GM21723 (cell line): ENCODE measurements around the gene GSK3A.
A peak's percentile ranks its signal among the peaks of the same experiment; 100 is the strongest.
"Not testable (repeated sequence)": the region's sequence is repeated elsewhere in the genome, so short reads cannot be mapped to it uniquely, and the experiment has no call there.

ENCODE experiments used
- ATAC-seq: cut with Tn5 transposase; IDR thresholded peaks from one replicate; pipeline ENCODE4 v1.9.1; 2021; ENCODE audit warnings: mild to moderate bottlenecking, moderate library complexity; ENCODE audit not compliant: unreplicated experiment

GSK3A gene

DNA sequence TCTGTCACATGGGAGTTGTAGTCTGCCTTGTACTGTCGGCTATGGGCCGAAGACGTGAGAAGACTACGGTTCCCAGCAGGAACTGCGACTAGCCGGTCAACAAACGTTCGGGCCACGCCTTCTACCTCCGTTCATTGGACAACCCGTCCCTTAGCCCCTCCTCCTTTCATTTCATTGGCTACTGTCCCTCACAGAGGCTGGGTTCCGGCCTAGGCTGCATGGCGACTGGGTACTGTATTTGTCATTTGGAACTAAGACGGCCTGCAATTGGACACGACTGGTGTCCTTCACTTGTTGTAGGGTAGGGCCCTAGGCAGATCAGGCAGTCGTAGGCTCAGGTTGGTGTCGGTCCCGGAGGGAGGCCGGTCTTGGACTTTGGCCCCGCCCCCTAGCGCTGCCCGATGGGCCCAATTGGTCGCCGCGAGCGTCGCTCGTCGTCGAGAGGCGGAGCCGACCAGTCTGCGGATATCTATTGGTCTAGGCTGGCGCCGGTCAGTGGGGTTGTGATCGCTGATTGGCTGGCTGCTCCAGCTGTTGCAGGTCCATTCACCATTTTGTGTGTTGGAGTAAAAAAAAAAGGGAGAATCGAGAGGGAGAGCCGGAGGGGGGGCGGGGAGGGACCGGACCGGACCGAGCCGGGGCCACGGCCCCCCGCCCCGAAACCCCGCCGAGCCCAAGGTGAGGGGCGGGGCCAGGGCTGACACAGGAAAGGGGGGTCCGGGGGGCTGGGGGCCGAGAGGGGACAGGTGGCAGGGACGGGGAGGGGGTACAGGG is 26.5 kb upstream of the GSK3A start, which contains the start of gene CIC:
CIC (plus strand) TSS at position 549 of the 774 bp plus-strand sequence. CDS start 2,532 bp downstream, outside the sequence.
- peak; percentile 79 for ATAC-seq

DNA sequence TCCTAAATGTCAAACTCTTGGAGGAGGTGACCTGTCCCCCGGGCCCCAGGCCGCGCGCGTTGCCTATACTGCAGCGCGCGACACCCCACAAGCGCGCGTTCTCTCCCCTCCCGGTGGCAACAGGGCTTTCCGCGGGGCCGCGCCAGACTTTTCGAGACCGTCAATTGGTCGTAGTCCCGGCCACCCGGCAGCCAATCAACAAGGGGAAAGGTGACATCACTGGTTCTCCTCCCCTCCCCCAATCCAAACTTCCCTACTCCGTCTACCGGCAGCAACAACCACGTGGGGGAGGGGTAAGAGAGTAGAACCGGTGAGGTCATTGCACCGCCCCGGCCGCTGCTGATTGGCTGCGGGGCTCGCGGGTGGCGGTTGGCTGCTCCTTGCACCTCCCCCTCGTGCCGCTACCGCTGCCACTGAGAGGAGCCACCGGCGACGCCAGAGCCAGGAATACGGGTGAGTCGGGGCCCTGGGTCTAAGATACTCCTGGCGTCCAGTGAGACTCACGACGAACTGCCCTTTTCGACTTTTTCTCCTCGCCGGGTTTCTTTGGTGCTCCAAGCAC is 25.8 kb upstream of the GSK3A start:
- ATAC-seq, result peak; percentile 61

DNA sequence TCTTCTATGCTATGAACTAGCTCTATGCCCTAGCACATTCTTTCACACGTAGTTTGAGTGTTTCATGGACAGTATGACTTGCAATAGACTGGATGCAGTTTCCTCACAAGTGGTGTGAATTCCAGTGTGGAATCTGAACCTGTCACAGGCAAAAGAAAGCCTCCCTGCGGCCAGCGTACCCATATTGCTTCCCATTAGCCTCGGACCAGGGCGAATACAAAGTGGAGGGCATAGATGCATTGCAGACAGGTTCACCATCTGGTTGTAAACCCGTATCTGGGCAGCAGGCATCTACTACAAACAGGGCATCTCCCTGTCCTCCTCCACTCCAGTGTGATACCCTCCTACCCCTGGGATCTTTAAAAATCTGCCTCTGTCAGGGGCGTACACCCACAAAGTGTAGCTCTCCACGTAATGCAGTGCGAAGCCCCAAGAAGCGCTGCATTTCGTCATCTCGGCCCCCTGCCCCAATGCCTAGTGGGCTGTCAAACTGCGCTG is 25.3 kb upstream of the GSK3A start:
- no peak for ATAC-seq

DNA sequence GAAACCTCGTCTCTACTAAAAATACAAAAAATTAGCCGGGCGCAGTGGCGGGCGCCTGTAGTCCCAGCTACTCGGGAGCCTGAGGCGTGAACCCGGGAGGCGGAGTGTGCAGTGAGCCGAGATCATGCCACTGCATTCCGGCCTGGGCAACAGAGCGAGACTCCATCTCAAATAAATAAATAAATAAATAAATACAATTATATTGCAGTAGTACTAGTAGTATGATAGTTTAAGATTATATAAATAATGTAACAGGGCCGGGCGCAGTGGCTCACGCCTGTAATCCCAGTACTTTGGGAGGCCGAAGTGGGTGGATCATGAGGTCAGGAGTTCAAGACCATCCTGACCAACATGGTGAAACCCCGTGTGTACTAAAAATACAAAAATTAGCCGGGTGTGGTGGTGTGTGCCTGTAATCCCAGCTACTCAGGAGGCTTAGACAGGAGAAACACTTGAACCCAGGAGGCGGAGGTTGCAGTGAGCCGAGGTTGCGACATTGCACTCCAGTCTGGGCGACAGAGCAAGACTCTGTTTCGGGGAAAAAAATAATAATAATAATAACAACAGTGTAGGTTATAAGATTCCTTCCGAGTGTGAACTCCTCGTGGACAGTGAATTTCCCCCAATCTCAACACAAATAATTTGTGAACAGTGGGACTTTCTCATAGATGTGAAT is 24.7 kb upstream of the GSK3A start:
- not testable (repeated sequence) for ATAC-seq

DNA sequence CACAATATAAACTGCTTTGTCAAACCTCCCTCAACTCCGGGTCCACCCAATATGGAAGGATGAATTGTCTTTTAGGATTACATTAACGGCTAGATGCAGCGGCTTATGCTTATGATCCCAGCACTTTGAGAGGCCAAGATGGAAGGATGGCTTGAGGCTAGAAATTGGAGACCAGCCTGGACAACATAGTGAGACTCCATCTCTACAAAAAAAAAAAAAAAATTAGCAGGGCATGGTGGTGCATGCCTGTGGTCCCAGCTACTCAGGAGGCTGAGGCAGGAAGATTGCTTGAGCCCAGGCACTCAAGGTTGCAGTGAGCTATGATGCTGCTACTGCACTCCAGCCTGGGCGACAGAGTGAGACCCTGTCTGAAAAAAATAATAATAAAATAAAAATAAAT is 23.7 kb upstream of the GSK3A start:
- ATAC-seq, result not testable (repeated sequence)

DNA sequence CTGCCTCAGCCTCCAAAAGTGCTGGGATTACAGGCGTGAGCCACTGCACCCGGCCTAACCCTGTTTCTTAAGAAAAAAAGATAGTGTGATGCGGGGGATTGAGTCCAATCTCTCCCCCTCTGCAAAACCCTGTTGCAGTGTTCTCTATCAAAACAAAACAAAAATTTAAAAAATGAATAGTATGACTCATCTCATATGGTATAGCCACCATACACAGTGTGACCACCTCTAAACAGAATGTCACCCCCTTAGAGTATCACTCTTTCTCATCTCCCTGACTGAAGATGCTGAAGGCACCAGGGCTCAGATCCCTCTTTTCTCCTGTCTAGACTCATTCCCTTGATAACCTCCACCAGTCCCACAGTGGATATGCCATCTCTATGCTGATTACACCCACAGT is 19.4 kb upstream of the GSK3A start:
- ATAC-seq, result no peak

DNA sequence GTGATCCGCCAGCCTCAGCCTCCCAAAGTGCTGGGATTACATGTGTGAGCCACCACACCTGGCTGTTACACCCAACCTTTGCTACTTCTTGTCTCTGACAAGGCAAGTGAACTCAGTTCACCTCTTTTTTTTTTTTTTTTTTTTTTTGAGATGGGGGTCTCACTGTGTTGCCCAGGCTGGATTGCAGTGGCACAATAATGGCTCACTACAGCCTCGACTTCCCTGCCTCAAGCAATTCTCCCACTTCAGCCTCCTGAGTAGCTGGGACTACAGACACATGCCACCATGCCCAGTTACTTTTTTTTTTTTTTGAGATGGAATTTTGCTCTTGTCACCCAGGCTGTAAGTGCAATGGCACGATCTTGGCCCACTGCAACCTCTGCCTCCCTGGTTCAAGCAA is 15.4 kb upstream of the GSK3A start:
- ATAC-seq, result not testable (repeated sequence)

DNA sequence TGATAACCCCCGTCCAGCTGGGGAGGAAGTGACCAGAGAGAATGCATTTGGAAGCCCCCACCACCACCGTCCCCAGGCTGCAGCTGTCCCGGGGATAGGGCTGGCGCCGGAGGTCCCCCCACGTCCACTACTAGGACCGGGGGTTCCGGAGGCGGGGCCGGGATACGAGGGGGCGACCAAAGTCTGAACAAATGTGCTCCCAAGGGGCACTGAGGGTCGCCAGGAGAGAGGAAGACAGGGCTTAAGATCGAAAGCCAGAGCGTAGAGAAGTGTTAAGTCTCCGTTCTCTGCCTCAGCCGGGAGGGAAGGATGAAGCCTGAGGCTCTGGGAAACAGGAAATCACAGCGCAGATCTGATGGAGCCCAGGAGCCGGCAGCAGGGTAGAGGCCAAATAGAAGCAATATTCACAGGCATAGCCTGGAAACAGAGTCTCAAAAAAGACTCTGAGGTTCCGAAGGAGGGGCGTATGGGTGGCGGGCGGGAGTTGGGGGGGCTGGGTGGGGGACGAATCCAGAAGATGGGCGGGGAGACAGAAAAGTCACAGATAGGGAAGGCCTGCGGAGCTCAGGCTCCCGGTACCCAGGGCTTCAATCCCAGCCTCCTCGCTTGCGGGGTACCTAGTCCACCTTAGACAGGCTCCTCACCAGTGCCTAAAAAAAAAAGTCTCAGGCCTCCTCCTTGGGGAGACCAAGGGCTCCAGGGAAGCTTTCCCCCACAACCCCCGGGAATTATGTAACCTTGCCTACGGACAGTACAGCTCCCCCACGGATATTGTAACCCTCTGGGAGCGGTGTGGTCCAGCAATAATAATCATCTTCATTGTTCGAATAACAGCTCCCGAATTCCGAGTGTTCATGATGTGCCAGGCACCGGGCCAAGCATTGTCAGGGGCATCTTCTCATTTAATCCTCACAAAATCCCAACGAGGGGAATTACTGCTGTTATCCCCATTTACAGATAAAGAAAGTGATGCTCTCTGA is 13.7 kb upstream of the GSK3A start:
- ATAC-seq, result no peak

DNA sequence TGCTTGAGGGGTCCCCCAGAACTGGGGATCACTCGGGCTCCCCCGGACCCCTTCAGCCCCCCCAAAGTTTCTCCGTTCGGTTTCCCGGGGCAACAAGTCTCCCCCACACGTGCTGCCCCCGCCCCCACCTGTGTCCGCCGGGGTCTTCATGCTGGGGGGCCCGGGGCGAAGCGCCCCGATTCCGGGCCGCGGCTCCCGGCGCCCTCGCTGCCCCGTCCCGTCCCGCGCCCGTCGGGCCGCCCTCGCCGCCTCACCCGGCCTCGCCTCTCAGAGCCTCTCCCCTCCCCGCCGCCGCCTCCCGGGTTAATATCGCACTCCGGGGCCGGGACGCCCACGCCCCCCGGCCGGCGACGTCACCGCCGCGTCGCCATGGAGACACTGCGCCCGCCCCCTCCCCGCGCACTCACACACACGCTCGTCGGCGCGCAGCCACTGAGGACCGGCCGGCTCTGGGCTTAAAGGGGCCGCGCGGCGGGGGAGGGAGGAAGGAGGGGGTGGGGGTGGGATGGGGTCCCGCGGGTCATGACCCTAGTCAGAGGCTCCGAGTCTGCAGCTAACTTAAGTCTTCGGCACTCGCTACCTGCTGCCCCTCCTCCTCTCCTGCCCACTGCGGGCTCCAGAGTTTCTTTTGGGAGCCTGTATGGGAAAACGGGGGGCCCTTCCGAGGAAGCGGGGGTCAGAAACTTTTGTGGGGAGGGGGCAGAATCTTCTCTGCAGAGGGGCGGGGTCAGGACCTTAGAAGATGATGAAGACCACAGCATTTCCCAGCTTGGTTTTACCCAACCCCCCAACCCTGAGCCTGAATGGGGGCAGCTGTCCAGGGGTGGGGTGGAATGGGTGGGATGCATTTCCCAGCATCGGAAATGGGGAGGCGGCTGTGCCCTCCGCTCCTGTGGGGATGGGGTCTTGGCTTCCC is 12.7 kb upstream of the GSK3A start, which contains the start of gene ERF:
ERF (minus strand) TSS at position 279 of the 916 bp plus-strand sequence; CDS start at position 150, 129 bp downstream.
- peak; percentile 48 for ATAC-seq

DNA sequence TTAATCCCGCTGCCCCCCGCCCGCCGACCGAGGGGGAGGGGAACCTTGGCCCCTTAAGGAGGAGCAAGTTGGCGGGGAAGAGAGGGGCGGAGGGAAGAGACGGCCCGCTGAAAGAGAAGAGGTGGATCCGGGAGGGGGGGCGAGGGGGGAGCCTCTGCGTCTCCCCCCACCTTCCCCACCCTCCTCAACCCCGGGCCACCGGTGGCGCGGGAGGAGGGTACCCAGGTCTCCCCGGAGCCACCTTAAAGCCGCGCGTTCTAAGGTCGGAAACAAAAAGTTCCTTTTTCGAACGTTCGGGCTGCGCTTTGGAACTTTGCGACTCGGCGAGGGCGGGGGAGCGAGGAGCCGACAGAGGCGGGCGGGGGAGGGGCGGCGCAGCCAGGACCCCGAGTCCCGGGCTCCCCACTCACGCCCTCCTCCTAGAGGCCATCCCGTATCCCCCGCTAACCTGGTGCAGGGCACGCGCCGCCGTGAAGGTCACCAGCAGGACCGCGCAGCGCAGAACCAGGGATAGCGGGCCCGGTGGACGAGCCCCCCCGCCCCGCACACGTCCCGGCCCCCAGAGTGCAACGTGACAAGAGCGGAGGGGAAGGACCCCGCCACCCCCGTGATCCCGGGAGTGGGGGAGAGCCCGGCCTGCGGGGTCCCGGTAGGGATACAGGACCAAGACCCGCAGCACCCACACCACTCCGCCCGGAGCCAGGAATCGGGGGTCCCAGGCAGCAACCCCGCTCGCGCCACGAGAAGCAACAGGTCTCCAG is 11.9 kb upstream of the GSK3A start:
- ATAC-seq, result peak; percentile 23

DNA sequence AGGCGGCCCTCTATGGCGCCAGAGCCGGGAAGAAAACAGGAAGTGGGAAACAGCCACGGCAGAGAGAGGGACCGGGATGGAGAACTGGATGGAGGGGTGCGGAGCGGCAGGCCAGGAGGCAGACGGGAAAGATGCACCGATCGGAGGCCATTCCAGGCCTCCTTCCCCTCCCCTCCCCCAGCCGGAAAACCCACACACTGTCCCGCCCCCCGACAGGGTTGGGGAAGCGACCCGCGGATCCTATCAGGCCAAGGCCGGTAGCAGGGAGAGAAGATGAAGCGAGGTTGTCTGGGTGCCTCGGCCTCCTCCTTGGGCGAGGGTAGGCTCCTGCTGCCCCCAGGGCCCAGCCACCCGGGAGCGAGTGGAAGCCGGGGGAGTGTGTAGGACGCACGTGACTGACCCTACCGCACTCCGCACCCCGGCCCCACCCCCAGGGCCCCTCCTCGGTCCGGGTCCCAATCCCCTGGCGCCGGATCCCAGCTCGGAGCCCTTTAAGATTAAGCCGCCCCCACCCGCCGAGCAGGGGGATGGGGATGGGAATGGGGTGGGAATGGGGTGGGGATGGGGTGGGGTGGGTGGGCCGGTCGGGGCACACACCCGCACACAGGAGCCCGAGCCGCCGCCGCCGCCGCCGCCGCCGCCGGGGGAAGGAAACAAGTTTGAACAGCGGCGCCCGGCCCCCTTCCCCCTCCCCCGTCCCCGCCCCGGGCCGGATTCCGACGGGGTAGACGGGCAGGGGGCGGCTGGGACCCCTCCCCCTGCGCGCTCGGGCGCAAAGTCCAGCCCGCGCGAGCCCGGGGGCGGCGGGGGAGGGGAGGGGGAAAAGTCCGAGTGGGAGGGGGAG is 11.1 kb upstream of the GSK3A start:
- ATAC-seq, result peak; percentile 7

DNA sequence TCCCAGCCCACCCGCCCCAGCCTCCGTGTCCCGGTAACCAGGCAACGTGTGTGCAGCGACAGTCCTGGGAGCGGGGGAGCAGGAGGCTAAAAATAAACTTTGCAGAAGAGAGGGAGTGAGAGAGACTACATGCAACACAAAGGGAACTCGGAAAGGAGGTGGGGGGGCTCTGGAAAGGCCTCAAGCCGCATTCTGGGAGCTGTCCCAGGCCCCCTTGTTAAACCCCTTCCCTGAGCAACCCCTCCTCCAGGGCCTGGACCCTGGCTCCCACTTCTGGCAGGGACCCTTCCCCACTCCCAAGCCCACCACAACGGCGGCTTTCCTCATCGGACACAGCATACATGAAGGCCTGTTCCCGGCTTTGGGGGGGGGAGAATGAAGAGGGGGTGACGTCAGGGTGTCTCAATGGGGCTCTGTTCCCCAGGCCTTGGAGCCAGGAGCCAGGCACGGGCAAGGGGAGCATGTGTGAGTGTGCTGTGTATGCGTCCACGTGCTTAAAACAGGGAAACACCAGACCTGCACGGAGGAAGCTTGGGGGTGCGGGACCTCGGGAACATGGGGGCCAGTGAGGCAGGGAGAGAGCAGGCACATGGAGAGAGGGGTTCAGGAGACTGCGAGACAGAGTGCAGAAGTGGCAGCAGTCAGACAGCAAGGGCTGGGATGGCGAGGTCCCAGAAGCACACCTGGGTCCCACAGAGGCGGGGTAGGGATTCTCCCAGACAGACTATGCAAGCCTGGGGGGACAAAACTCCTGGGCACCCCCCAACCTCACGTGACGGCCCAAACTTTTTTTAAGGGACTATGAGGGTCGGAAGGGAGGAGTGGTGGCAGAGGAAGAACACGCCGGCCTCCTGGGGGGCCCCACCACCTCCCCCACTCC is 10.2 kb upstream of the GSK3A start:
- no peak for ATAC-seq

DNA sequence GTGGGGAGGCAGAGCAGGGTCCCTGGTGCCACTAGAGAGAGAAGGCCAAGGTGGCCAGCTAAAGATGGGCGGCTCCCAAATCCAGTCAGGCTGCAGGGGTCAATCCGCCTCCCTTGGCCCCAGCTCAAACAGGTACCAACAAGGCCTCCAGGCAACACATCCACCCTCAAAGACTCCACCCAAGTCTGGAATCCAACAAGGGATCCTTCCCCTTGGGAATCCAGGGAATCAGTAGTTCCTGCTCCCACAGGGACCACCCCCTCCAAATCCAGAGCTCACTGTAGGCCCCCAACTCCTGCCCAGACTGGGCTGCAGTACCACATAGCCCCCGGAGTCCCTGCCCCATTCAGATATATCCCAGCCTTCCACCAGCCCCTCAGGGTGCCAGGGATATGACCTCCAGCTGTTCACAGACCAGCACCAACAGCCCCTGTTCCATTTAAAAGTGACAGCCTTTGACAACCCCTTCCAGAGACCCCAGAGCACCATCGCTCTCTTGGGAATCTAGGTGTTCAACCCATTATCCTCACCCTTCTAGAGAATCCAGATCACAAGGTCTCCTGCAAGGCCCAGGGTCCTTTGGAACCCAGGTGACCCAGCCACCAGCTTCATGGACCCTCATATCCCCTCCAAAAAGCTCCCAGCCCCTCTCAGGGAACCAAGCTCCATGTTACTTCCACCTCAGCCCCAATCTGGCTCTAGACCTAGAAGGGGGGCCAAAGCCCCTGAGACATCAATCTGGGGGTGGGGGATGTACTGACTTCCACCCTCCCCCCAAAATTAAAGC is 9.4 kb upstream of the GSK3A start:
- ATAC-seq, result no peak

DNA sequence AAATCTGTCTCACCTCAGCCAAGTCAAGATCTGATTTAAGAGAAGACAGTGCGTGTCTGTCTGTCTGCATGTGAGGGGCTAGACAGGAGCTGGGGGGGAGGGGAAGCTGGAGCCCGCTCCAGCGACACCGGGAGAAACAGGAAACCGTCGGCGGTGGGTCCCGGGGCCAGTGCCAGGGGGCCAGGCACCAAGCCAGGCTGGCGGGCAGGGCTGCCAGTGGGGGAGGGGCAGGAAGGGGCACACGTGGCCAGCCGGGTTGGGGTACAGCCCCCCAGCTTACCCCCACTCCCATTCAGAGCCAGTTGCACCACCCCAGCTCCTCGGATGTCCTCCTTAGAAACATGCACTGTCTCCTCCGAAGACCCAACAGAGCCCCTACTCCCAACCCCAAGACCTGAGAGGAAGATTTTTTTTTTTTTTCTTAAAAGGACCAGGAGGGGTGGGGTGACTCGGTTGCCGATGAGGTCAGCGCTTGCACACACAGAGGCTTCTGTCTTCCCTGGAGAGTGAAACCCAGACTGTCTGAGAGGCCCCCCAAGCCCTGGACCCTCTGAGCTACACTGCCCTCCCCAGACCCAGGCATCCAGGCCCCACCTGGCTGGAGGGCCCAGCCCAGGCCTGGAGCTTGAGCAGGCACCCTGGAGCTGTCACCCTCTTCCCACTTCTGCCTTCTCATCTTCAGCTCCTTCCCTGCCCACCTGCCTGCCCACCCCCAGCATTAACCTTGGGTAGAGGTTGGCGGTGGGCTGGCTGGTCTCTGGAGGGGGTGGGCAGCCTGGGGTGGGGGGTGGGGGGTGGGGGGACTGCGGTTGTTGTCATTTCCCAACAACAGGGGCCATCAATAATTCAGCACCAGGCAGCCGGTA is 8.5 kb upstream of the GSK3A start:
- no peak for ATAC-seq

DNA sequence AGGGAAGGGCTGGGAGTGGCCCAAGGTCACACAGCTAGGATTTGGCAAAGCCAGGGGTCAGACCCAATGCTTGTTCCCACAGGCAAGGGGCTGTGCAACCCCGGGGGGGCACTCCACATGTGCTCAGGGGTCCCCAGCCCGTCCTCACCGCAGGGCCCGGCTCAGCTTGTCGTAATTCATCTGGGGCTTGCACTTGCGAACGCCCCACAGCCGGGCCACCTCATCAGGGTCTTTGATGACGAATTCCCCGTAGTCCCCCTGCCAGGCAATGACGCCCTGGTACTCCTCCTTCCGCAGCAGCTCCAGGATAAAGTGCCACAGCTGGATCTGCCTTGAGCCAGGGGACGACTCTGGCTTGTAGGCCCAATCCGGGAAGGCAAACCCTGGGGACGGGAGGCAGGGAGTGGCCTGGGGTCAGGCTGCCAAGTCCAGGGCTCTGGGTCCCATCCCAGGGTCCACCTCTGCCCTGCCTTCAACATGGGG is 7.8 kb upstream of the GSK3A start:
- ATAC-seq, result no peak
